GM13976 (cell line): ENCODE measurements around the gene CETN1.

Source experiments
- DNase-seq: peaks from one replicate; pipeline ENCODE4 v3.0.0; 2012; ENCODE audit warnings: low spot score
- CTCF ChIP-seq: IDR thresholded peaks from 2 replicates; pipeline ENCODE4 v1.5.1; 2012; ENCODE audit warnings: borderline replicate concordance, mild to moderate bottlenecking; ENCODE audit not compliant: insufficient read depth; ENCODE audit errors: extremely low read depth, missing control alignments, control extremely low read depth
- in situ Hi-C: fragments of 300-500 bp; cut with MboI; formaldehyde crosslinking; loops from one replicate; pipeline ENCODE4 v1.12.0; 2022; ENCODE audit warnings: low sequenced_read_pairs, mixed read lengths, inconsistent platforms; ENCODE audit not compliant: unreplicated experiment

CETN1 gene

GRCh38 chr18:551404-552061, 28.6 kb upstream of the CETN1 start:
- TF ChIP-seq CTCF = no peak
- no peak for DNase-seq
- in situ Hi-C loops = no loop called here

- no peak for DNase-seq
- no peak for TF ChIP-seq CTCF
- in situ Hi-C loops = no loop called here
Observed at GRCh38 chr18:555705-556457, 24.3 kb upstream of the CETN1 start.

GRCh38 chr18:564708-565561, 15.2 kb upstream of the CETN1 start:
- no peak for TF ChIP-seq CTCF
- no peak for DNase-seq
- in situ Hi-C loops = no loop called here

GRCh38 chr18:565562-566061, 14.6 kb upstream of the CETN1 start:
- TF ChIP-seq CTCF = no peak
- no peak for DNase-seq
- in situ Hi-C loops = no loop called here

- no peak for DNase-seq
- TF ChIP-seq CTCF = no peak
- in situ Hi-C loops = no loop called here
Observed at GRCh38 chr18:567122-567521, 13.1 kb upstream of the CETN1 start.

GRCh38 chr18:568731-569130, 11.4 kb upstream of the CETN1 start:
- DNase-seq = no peak
- in situ Hi-C loops = no loop called here
- TF ChIP-seq CTCF = no peak
